ENCODE results near the gene RPL10A. TPM values are rescaled to one million over a fixed set of nuclear protein-coding genes. Genes with fewer than 3 reads are reported as not detected.
"Not testable (repeated sequence)": the region's sequence is repeated elsewhere in the genome, so short reads cannot be mapped to it uniquely, and the experiment has no call there.

RPL10A gene
- total RNA-seq, 4 donors from 2014 or later, result 323 to 991 (median 649) TPM

DNA sequence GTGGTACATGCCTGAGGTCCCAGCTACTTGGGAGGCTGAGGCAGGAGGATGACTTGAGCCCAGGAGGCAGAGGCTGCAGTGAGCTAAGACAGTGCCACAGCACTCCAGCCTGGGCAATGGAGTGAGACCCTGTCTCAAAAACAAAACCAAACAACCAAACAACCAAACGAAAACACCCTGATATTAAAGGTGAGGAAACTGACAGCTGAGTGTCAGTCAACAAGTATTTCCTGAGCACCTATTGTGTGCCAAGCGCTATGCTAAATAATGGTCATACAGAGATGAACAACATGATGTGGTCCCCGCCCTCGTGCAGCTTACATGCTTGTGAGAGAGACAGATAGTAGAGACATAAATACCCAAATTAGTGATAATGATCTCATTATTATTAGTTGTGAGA lies 46.4 kb downstream of the RPL10A start:
- H3K4me1 ChIP-seq, result peaks cover 0 to 7% (median 3%) of the 10 kb centered on the region in 4 donors
- no peaks in the 10 kb centered on the region for H3K36me3 ChIP-seq
- H3K27ac ChIP-seq, result no peak overlapping the region
- H3K4me3 ChIP-seq, result no peak overlapping the region
- no peak for TF ChIP-seq EP300 (IDR thresholded peaks at IDR 0.05; ENCODE audit: low read depth)
- TF ChIP-seq POLR2A (IDR thresholded peaks at IDR 0.05), result no peak
- no peak for TF ChIP-seq POLR2AphosphoS5 (IDR thresholded peaks at IDR 0.05)
- TF ChIP-seq, protein P1, sequence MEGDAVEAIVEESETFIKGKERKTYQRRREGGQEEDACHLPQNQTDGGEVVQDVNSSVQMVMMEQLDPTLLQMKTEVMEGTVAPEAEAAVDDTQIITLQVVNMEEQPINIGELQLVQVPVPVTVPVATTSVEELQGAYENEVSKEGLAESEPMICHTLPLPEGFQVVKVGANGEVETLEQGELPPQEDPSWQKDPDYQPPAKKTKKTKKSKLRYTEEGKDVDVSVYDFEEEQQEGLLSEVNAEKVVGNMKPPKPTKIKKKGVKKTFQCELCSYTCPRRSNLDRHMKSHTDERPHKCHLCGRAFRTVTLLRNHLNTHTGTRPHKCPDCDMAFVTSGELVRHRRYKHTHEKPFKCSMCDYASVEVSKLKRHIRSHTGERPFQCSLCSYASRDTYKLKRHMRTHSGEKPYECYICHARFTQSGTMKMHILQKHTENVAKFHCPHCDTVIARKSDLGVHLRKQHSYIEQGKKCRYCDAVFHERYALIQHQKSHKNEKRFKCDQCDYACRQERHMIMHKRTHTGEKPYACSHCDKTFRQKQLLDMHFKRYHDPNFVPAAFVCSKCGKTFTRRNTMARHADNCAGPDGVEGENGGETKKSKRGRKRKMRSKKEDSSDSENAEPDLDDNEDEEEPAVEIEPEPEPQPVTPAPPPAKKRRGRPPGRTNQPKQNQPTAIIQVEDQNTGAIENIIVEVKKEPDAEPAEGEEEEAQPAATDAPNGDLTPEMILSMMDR (IDR thresholded peaks at IDR 0.05), result no peak
- in situ Hi-C loops (cut with MboI; ENCODE audit: low pct_ligation_motif_present in 1 of 4, low pct_unique_long_range_greater_than_20kb in 1 of 4, low sequenced_read_pairs in 3 of 4) (no loop called here), intact Hi-C loops (cut with DNase I; ENCODE audit: low total_unique reads) (loop anchor here (5.0 kb wide), 1 partner anchor 48 kb away; no protein-coding TSS in a partner anchor)
- no peak for DNase-seq
- H3K9me3 ChIP-seq, result no peaks in the 10 kb centered on the region
- WGBS, 2 donors (ENCODE audit: low coverage in 1 of 2), result 81% methylated on average over 4 of the region's 4 CpGs; no CpG with 5 or more reads in 1 of the 2 donors
- peaks cover 35% of the 10 kb centered on the region for H3K27me3 ChIP-seq

DNA sequence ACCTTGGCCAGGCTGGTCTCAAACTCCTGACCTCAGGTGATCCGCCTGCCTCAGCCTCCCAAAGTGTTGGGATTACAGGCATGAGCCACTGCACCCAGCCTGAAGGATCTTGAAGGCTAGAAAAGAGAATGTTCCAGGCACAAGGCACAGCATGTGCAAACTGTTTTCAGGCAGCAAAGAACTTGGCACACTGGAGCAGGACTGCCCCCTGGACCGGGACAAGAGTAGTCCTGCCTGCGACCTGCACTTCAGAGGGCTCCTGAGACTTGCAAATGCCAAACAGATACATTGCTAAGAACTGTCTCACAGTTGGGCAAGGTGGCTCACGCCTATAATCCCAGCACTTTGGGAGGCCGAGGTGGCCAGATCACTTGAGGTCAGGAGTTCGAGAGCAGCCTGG lies 47.7 kb downstream of the RPL10A start:
- H3K4me3 ChIP-seq; in situ Hi-C loops (cut with MboI; ENCODE audit: low pct_ligation_motif_present in 1 of 4, low pct_unique_long_range_greater_than_20kb in 1 of 4, low sequenced_read_pairs in 3 of 4); H3K36me3 ChIP-seq; H3K9me3 ChIP-seq; H3K4me1 ChIP-seq; H3K27ac ChIP-seq; intact Hi-C loops (cut with DNase I; ENCODE audit: low total_unique reads); DNase-seq: not testable (repeated sequence)
- peaks cover 21% of the 10 kb centered on the region for H3K27me3 ChIP-seq
- 84% methylated on average over 6 of the region's 6 CpGs; no CpG with 5 or more reads in 1 of the 2 donors for WGBS, 2 donors (ENCODE audit: low coverage in 1 of 2)

DNA sequence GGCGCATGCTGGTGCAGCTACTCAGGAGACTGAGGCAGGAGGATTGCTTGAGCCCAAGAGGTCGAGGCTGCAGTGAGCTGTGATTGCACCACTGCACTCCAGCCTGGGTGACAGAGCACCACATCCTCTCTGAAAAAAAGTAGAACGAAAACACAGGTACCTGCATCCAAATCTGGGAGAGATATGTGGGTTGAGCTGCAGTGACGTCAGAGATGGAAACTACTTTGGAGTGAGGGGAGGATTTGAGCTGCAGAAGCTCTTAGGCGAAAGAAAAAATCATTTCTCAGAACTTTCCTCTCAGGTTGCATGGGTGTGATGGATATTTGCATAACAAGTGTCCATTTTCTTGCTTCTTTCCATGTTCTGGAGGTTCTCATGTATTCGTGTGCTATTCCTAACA lies 48.5 kb downstream of the RPL10A start:
- intact Hi-C loops (cut with DNase I; ENCODE audit: low total_unique reads) (no loop called here), in situ Hi-C loops (cut with MboI; ENCODE audit: low pct_ligation_motif_present in 1 of 4, low pct_unique_long_range_greater_than_20kb in 1 of 4, low sequenced_read_pairs in 3 of 4) (no loop called here)
- H3K27ac ChIP-seq, result no peak overlapping the region
- H3K4me3 ChIP-seq, result no peak overlapping the region
- H3K27me3 ChIP-seq, result peaks cover 13% of the 10 kb centered on the region
- TF ChIP-seq, protein P1 (IDR thresholded peaks at IDR 0.05), result no peak
- TF ChIP-seq POLR2AphosphoS5 (IDR thresholded peaks at IDR 0.05) (no peak), POLR2A (IDR thresholded peaks at IDR 0.05) (no peak), EP300 (IDR thresholded peaks at IDR 0.05; ENCODE audit: low read depth) (no peak)
- DNase-seq, result no peak
- no peaks in the 10 kb centered on the region for H3K9me3 ChIP-seq
- 68 to 69% methylated on average over 5 to 6 of the region's 6 CpGs for WGBS, 2 donors (ENCODE audit: low coverage in 1 of 2)
- H3K36me3 ChIP-seq, result no peaks in the 10 kb centered on the region
- peaks cover 0 to 5% (median 2%) of the 10 kb centered on the region in 4 donors for H3K4me1 ChIP-seq

DNA sequence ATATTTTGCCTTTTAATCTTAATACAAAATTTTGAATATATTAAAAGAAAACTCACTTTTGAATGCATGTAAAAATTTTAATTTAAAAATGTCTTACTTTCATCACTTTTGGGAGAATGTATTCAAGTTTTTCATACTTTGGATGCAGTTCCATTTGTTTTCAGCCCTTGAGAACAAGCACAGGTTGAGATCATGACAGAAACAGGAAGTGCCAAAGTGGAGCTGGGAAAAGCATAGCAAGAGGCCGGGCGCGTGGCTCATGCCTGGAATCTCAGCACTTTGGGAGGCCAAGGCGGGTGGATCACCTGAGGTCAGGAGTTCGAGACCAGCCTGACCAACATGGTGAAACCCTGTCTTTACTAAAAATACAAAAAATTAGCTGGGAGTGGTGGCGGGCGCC lies 49.8 kb downstream of the RPL10A start:
- H3K27me3 ChIP-seq; in situ Hi-C loops (cut with MboI; ENCODE audit: low pct_ligation_motif_present in 1 of 4, low pct_unique_long_range_greater_than_20kb in 1 of 4, low sequenced_read_pairs in 3 of 4); H3K36me3 ChIP-seq; H3K4me3 ChIP-seq; intact Hi-C loops (cut with DNase I; ENCODE audit: low total_unique reads); H3K4me1 ChIP-seq; DNase-seq; H3K27ac ChIP-seq; H3K9me3 ChIP-seq: not testable (repeated sequence)
- WGBS, 2 donors (ENCODE audit: low coverage in 1 of 2), result 60 to 78% methylated on average over 1 to 7 of the region's 7 CpGs

DNA sequence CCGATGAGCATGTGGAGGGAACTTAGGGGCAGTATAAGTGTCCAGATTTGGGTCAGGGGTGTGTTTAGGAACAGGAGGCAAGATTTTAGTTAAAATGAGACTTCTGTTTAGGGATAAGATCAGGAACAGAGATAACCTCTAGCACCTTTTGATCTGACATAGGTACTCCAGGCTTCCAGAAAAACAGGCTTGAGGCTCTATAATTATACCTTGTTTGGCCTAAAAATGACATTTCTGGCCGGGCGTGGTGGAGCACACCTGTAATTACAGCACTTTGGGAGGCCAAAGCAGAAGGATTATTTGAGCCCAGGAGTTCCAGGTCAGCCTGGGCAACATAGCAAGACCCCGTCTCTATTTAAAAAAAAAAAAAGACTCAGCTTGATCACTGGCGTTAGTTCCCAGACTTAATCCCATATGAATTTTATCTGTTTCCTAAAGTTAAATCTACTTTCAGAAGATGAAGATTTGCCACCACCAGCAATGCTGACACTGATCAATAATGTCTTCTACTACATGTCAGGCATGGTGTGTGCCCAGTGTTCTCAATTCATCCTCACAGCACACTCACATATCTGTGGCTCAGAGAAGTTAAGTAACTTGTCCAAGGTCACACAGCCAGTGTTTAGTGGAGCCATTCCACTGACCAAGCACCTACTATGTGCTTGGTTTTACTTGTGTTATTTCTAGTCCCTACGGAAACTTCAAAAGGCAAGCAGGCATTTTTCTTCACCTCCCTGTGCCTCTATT lies 50.5 kb downstream of the RPL10A start:
- Histone ChIP-seq H3K27ac (no peak overlapping the region), H3K4me1 (peaks cover 0 to 4% (median 0%) of the 10 kb centered on the region in 4 donors), H3K36me3 (no peaks in the 10 kb centered on the region), H3K27me3 (no peaks in the 10 kb centered on the region), H3K4me3 (no peak overlapping the region), H3K9me3 (no peaks in the 10 kb centered on the region)
- no peak for DNase-seq
- intact Hi-C loops (cut with DNase I; ENCODE audit: low total_unique reads) (no loop called here), in situ Hi-C loops (cut with MboI; ENCODE audit: low pct_ligation_motif_present in 1 of 4, low pct_unique_long_range_greater_than_20kb in 1 of 4, low sequenced_read_pairs in 3 of 4) (no loop called here)
- WGBS, 2 donors (ENCODE audit: low coverage in 1 of 2), result 88 to 95% methylated on average over 5 to 6 of the region's 6 CpGs
- TF ChIP-seq EP300 (IDR thresholded peaks at IDR 0.05; ENCODE audit: low read depth) (no peak), POLR2A (IDR thresholded peaks at IDR 0.05) (no peak), POLR2AphosphoS5 (IDR thresholded peaks at IDR 0.05) (no peak)
- TF ChIP-seq, protein P1 (IDR thresholded peaks at IDR 0.05), result no peak

Data from transverse colon (tissue), 4 donors.